Sigmoid colon (tissue), 7 donors: ENCODE data around the gene IRF7. TPM values are rescaled to one million over a fixed set of nuclear protein-coding genes. Genes with fewer than 3 reads are reported as not detected.

Experiments
- DNase-seq: peaks from one replicate; pipeline ENCODE4 v3.0.0-alpha.2; 2019
- H3K27ac ChIP-seq, 4 donors: fragments of 200-600 bp; sonication (generic); one replicate each; pipeline ENCODE4 v1.5.1; 2016 to 2019; ENCODE audit warnings: mild to moderate bottlenecking in 1 of 4
- H3K27me3 ChIP-seq, 3 donors: fragments of 200-600 bp; sonication (generic); one replicate each; pipeline ENCODE4 v1.5.1; 2019; ENCODE audit warnings: mild to moderate bottlenecking in 1 of 3
- H3K36me3 ChIP-seq, 4 donors: fragments of 200-600 bp; sonication (generic); one replicate each; pipeline ENCODE4 v1.5.1; 2016 to 2019
- H3K4me1 ChIP-seq, 4 donors: fragments of 200-600 bp; sonication (generic); one replicate each; pipeline ENCODE4 v1.5.1; 2017 to 2019
- H3K4me3 ChIP-seq, 4 donors: fragments of 200-600 bp; sonication (generic); one replicate each; pipeline ENCODE4 v1.5.1; 2017 to 2019; ENCODE audit warnings: mild to moderate bottlenecking in 2 of 4, moderate library complexity in 1 of 4
- H3K9me3 ChIP-seq, 4 donors: fragments of 200-600 bp in 3 of 4; sonication (generic) in 3 of 4; one replicate each; pipeline versions ENCODE4 v1.5.1 to v1.6.1; 2013 to 2019
- EP300 ChIP-seq, 4 donors: sonication (generic); formaldehyde crosslinking; IDR thresholded peaks; one replicate each; pipeline ENCODE4 v1.6.1; 2017; ENCODE audit warnings: antibody characterized with exemption in 4 of 4
- POLR2A ChIP-seq, 2 donors: fragments of 450-650 bp; IDR thresholded peaks; one replicate each; pipeline ENCODE4 v1.6.1; 2016; ENCODE audit warnings: antibody characterized with exemption in 2 of 2, mild to moderate bottlenecking in 2 of 2, moderate library complexity in 2 of 2
- POLR2AphosphoS5 ChIP-seq, 4 donors: sonication (generic); formaldehyde crosslinking; IDR thresholded peaks; one replicate each; pipeline ENCODE4 v1.6.1; 2017; ENCODE audit warnings: antibody characterized with exemption in 4 of 4
- WGBS, 2 donors: extraction: QIAGEN DNeasy Blood & Tissue Kit; methylation state at CpG; one replicate each; pipeline ENCODE4 v1.1.7; 2013; 5-methylcytosine and 5-hydroxymethylcytosine counted together
- intact Hi-C: fragments of 100-400 bp; cut with DNase I; formaldehyde crosslinking; loops from one replicate; pipeline ENCODE4 v1.15.1; 2023
- polyA plus RNA-seq, 3 donors: library from polyadenylated mRNA; stranded (reverse); fragments of 200-250 nt; gene quantifications; one replicate each; pipeline ENCODE4 v1.2.3, GENCODE V29; 2013
- total RNA-seq, 4 donors: library from RNA; depleted of rRNA; stranded (reverse); fragments of >200 nt; gene quantifications; one replicate each; pipeline ENCODE4 v1.1.0, GENCODE V29; 2016
- TF ChIP-seq, protein P1 (sequence below), 4 experiments: fragments of 450-650 bp in 3 of 4; fragments of 200-600 bp in 1 of 4; IDR thresholded peaks; one replicate each; pipeline ENCODE4 v1.5.1; 2016 to 2019; ENCODE audit warnings: antibody characterized with exemption in 4 of 4, mild to moderate bottlenecking in 3 of 4, moderate library complexity in 2 of 4
- donor health status: healthy with polysubstance abuse.
- donor health status: Bipolar disorder and iron deficiency.
- donor health status: healthy.

Gene IRF7
- total and polyA plus RNA-seq, 7 donors: 8.6 to 73.9 (median 16.1) TPM

GRCh38 chr11:621838-622237, 6.1 kb upstream of the IRF7 start:
- intact Hi-C loops: no loop called here
- Histone ChIP-seq H3K27me3 (peaks cover 0 to 37% (median 0%) of the 10 kb centered on the region in 3 donors), H3K4me1 (peaks cover 0 to 8% (median 7%) of the 10 kb centered on the region in 4 donors), H3K9me3 (no peaks in the 10 kb centered on the region), H3K36me3 (peaks cover 0 to 27% (median 8%) of the 10 kb centered on the region in 4 donors), H3K4me3 (no peak overlapping the region), H3K27ac (no peak overlapping the region)
- TF ChIP-seq POLR2AphosphoS5 (IDR thresholded peaks at IDR 0.05) (no peak), EP300 (IDR thresholded peaks at IDR 0.05) (no peak), POLR2A (IDR thresholded peaks at IDR 0.05) (no peak)
- TF ChIP-seq, protein P1, sequence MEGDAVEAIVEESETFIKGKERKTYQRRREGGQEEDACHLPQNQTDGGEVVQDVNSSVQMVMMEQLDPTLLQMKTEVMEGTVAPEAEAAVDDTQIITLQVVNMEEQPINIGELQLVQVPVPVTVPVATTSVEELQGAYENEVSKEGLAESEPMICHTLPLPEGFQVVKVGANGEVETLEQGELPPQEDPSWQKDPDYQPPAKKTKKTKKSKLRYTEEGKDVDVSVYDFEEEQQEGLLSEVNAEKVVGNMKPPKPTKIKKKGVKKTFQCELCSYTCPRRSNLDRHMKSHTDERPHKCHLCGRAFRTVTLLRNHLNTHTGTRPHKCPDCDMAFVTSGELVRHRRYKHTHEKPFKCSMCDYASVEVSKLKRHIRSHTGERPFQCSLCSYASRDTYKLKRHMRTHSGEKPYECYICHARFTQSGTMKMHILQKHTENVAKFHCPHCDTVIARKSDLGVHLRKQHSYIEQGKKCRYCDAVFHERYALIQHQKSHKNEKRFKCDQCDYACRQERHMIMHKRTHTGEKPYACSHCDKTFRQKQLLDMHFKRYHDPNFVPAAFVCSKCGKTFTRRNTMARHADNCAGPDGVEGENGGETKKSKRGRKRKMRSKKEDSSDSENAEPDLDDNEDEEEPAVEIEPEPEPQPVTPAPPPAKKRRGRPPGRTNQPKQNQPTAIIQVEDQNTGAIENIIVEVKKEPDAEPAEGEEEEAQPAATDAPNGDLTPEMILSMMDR (IDR thresholded peaks at IDR 0.05): no peak
- 84 to 90% methylated on average over 27 of the region's 27 CpGs for WGBS, 2 donors
- no peak for DNase-seq

- Histone ChIP-seq H3K9me3 (no peaks in the 10 kb centered on the region), H3K27ac (no peak overlapping the region), H3K27me3 (peaks cover 0 to 31% (median 0%) of the 10 kb centered on the region in 3 donors), H3K4me1 (peaks cover 0 to 6% (median 5%) of the 10 kb centered on the region in 4 donors), H3K4me3 (no peak overlapping the region), H3K36me3 (peaks cover 0 to 27% (median 8%) of the 10 kb centered on the region in 4 donors)
- WGBS, 2 donors: 77% methylated on average over 45 of the region's 45 CpGs
- peak; percentile 64 for DNase-seq
- no peak for TF ChIP-seq POLR2A (IDR thresholded peaks at IDR 0.05)
- no peak for TF ChIP-seq EP300 (IDR thresholded peaks at IDR 0.05)
- TF ChIP-seq, protein P1 (IDR thresholded peaks at IDR 0.05): no peak
- no peak for TF ChIP-seq POLR2AphosphoS5 (IDR thresholded peaks at IDR 0.05)
- intact Hi-C loops: no loop called here
Measured at GRCh38 chr11:620935-621814, 5.4 kb upstream of the IRF7 start.

GRCh38 chr11:620201-620600, 4.5 kb upstream of the IRF7 start:
- TF ChIP-seq, protein P1 (IDR thresholded peaks at IDR 0.05): no peak
- TF ChIP-seq POLR2A (IDR thresholded peaks at IDR 0.05) (no peak), POLR2AphosphoS5 (IDR thresholded peaks at IDR 0.05) (no peak), EP300 (IDR thresholded peaks at IDR 0.05) (no peak)
- Histone ChIP-seq H3K4me3 (no peak overlapping the region), H3K9me3 (no peaks in the 10 kb centered on the region), H3K27me3 (peaks cover 0 to 21% (median 0%) of the 10 kb centered on the region in 3 donors), H3K27ac (no peak overlapping the region), H3K36me3 (peaks cover 0 to 27% (median 8%) of the 10 kb centered on the region in 4 donors), H3K4me1 (peaks cover 0 to 11% (median 8%) of the 10 kb centered on the region in 4 donors)
- DNase-seq: no peak
- 96 to 97% methylated on average over 13 of the region's 13 CpGs for WGBS, 2 donors
- intact Hi-C loops: no loop called here

- intact Hi-C loops: loop anchor here (5.0 kb wide), 1 partner anchor 42 kb away; the partner anchor contains the start of gene PHRF1
- WGBS, 2 donors: 94 to 95% methylated on average over 22 of the region's 22 CpGs
- Histone ChIP-seq H3K9me3 (no peaks in the 10 kb centered on the region), H3K4me3 (no peak overlapping the region), H3K27ac (no peak overlapping the region), H3K4me1 (peaks cover 0 to 17% (median 14%) of the 10 kb centered on the region in 4 donors), H3K27me3 (peaks cover 0 to 17% (median 0%) of the 10 kb centered on the region in 3 donors), H3K36me3 (peaks cover 0 to 27% (median 8%) of the 10 kb centered on the region in 4 donors)
- DNase-seq: peak; percentile 62
- TF ChIP-seq POLR2A (IDR thresholded peaks at IDR 0.05) (no peak), EP300 (IDR thresholded peaks at IDR 0.05) (no peak), POLR2AphosphoS5 (IDR thresholded peaks at IDR 0.05) (no peak)
- TF ChIP-seq, protein P1 (IDR thresholded peaks at IDR 0.05): no peak
Measured at GRCh38 chr11:619628-620050, 3.9 kb upstream of the IRF7 start.
